ENCODE data around the gene PJA1.

DNA sequence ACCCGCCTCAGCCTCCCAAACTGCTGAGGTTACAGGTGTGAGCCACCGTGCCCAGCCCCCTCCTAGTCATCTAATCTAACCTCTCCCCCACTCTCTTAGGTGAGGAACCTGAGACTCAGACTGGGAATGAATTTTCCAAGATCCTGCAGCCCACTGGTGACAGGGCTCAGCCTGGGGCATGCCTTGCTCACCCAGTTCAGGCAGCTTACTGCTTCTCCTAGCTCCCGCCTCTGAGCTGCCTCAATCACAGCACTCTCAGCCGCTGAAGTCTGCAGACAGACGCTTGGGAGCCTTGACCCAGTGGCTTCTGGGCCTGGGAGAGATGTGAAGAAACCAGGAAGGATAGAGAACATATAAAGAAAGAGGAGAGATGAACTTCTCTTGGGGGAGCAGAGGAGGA, 24.4 kb downstream of the PJA1 start:
- TF ChIP-seq POLR2A (IDR thresholded peaks at IDR 0.05; ENCODE audit: low read depth, low read length) (no peak), POLR2AphosphoS5 (IDR thresholded peaks at IDR 0.05; ENCODE audit: low read depth, low read length) (no peak)
